Hepatocyte (in vitro differentiated cells): Measurements from ENCODE around the gene OR1F1.

Experiments
- EZH2 ChIP-seq: fragments of 200-600 bp; sonication (generic); IDR thresholded peaks from 2 replicates; pipeline ENCODE4 v1.6.1; 2016; ENCODE audit warnings: antibody characterized with exemption, mild to moderate bottlenecking, borderline replicate concordance
- TF ChIP-seq, protein P1 (sequence below): fragments of 200-600 bp; sonication (generic); IDR thresholded peaks from 2 replicates; pipeline ENCODE4 v1.5.1; 2016; ENCODE audit warnings: antibody characterized with exemption, mild to moderate bottlenecking; ENCODE audit not compliant: poor library complexity

DNA sequence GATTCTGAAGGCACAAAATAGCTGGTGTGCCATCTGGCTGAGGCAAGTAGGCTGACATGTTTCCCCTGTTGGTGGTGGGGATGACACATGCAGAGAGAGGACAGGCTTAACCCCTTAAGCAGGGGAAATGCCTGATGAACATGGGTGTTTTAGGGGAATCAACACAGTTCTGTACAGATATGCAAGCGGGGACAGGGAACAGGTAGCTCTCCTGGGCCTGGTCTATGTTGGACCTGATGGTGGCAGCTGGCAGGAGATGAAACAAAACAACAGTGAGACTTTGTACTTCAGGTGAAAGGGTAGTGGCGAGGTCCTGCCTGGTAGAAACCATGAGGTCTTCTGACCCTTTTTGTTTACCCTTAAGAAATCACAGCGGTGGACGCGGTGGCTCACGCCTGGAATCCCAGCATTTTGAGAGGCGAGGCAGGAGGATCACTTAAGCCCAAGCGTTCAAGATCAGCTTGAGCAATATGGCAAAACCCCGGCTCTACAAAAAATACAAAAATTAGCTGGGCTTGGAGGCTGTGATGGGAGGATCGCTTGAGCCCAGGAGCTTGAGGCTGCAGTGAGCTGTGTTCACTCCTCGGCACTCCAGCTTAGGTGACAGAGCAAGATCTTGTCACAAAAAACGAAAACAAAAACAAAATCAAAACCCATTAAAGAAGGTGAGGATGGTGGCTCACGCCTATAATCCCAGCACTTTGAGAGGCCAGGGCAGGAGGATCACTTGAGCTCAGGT is 10.5 kb downstream of the OR1F1 start:
- TF ChIP-seq, protein P1, sequence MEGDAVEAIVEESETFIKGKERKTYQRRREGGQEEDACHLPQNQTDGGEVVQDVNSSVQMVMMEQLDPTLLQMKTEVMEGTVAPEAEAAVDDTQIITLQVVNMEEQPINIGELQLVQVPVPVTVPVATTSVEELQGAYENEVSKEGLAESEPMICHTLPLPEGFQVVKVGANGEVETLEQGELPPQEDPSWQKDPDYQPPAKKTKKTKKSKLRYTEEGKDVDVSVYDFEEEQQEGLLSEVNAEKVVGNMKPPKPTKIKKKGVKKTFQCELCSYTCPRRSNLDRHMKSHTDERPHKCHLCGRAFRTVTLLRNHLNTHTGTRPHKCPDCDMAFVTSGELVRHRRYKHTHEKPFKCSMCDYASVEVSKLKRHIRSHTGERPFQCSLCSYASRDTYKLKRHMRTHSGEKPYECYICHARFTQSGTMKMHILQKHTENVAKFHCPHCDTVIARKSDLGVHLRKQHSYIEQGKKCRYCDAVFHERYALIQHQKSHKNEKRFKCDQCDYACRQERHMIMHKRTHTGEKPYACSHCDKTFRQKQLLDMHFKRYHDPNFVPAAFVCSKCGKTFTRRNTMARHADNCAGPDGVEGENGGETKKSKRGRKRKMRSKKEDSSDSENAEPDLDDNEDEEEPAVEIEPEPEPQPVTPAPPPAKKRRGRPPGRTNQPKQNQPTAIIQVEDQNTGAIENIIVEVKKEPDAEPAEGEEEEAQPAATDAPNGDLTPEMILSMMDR, result no peak
- no peak for TF ChIP-seq EZH2
